H1 (cell line): Measurements from ENCODE around the gene GALNT9. TPM values are rescaled to one million over a fixed set of nuclear protein-coding genes. Genes with fewer than 3 reads are reported as not detected.

Experiments used
- CBX8 ChIP-seq: fragments of 300-800, 300-1000 bp; sonication (generic); IDR thresholded peaks from 2 replicates; pipeline ENCODE4 v1.7.1; 2016; ENCODE audit warnings: low read depth, low read length, borderline replicate concordance
- CEBPB ChIP-seq: IDR thresholded peaks from 2 replicates; pipeline ENCODE4 v1.6.1; 2012; ENCODE audit warnings: low read depth, low read length
- HDAC6 ChIP-seq: IDR thresholded peaks from one replicate; pipeline ENCODE4 v1.7.1; 2012; ENCODE audit warnings: low read depth, mild to moderate bottlenecking, inconsistent platforms, low read length, moderate library complexity
- JUN ChIP-seq: IDR thresholded peaks from 2 replicates; pipeline ENCODE4 v1.6.1; 2011; ENCODE audit warnings: low read depth, mild to moderate bottlenecking, improper control_type of control experiment, low read length
- KDM1A ChIP-seq: fragments of 200-600, 300-600 bp; sonication (generic); IDR thresholded peaks from 2 replicates; pipeline ENCODE4 v1.7.1; 2016; ENCODE audit warnings: mild to moderate bottlenecking, low read length, borderline replicate concordance
- KDM5A ChIP-seq: fragments of 200-600 bp; IDR thresholded peaks from 2 replicates; pipeline ENCODE4 v1.7.1; 2012; ENCODE audit warnings: mild to moderate bottlenecking, low read length, inconsistent platforms, mixed read lengths
- POLR2AphosphoS5 ChIP-seq: IDR thresholded peaks from 2 replicates; pipeline ENCODE4 v1.6.1; 2011; ENCODE audit warnings: low read depth, low read length
- SRF ChIP-seq: IDR thresholded peaks from 2 replicates; pipeline ENCODE4 v1.6.1; 2011; ENCODE audit warnings: mild to moderate bottlenecking, low read depth, low read length, moderate library complexity
- TEAD4 ChIP-seq: IDR thresholded peaks from 2 replicates; pipeline ENCODE4 v1.6.1; 2012; ENCODE audit warnings: low read depth, low read length, inconsistent platforms, mixed read lengths
- polyA plus RNA-seq, 7 experiments: library from polyadenylated mRNA; depleted of rRNA in 3 of 7; stranded (reverse) in 5 of 7; unstranded in 2 of 7; fragments of >200 nt in 5 of 7; fragments of 200-250 nt in 2 of 7; gene quantifications; 1 replicate in 5 of 7; 2 replicates in 1 of 7; 4 replicates in 1 of 7; pipeline versions ENCODE4 v1.2.1 to v1.2.3, GENCODE V29; 2011 to 2013; ENCODE audit warnings: missing spikeins in 2 of 7, mixed read lengths in 2 of 7
- total RNA-seq: library from RNA; stranded (reverse); fragmentation: NEBNext Ultra II Directional; extraction: Animal tissue kit (Norgen Biotek cat#: 25700); gene quantifications from 2 replicates; pipeline ENCODE4 v1.2.1, GENCODE V29; 2021
- TF ChIP-seq, protein P1 (sequence below): fragments of 300-600 bp; sonication (generic); IDR thresholded peaks from 2 replicates; pipeline ENCODE4 v1.7.1; 2012; ENCODE audit warnings: low read length, moderate library complexity, mild to moderate bottlenecking, inconsistent platforms; ENCODE audit not compliant: insufficient replicate concordance
- TF ChIP-seq, protein P2 (sequence below): IDR thresholded peaks from 2 replicates; pipeline ENCODE4 v1.6.1; 2012; ENCODE audit warnings: inconsistent platforms

Gene GALNT9
- total and polyA plus RNA-seq, 2 of the 8 experiments (the other 6 are each of a cell fraction or from before 2014, with no cell fraction given), result 2.0 to 3.6 TPM

GRCh38 chr12:132349501-132350131 lies 20.2 kb upstream of the GALNT9 start (continued):
- TF ChIP-seq, protein P1, sequence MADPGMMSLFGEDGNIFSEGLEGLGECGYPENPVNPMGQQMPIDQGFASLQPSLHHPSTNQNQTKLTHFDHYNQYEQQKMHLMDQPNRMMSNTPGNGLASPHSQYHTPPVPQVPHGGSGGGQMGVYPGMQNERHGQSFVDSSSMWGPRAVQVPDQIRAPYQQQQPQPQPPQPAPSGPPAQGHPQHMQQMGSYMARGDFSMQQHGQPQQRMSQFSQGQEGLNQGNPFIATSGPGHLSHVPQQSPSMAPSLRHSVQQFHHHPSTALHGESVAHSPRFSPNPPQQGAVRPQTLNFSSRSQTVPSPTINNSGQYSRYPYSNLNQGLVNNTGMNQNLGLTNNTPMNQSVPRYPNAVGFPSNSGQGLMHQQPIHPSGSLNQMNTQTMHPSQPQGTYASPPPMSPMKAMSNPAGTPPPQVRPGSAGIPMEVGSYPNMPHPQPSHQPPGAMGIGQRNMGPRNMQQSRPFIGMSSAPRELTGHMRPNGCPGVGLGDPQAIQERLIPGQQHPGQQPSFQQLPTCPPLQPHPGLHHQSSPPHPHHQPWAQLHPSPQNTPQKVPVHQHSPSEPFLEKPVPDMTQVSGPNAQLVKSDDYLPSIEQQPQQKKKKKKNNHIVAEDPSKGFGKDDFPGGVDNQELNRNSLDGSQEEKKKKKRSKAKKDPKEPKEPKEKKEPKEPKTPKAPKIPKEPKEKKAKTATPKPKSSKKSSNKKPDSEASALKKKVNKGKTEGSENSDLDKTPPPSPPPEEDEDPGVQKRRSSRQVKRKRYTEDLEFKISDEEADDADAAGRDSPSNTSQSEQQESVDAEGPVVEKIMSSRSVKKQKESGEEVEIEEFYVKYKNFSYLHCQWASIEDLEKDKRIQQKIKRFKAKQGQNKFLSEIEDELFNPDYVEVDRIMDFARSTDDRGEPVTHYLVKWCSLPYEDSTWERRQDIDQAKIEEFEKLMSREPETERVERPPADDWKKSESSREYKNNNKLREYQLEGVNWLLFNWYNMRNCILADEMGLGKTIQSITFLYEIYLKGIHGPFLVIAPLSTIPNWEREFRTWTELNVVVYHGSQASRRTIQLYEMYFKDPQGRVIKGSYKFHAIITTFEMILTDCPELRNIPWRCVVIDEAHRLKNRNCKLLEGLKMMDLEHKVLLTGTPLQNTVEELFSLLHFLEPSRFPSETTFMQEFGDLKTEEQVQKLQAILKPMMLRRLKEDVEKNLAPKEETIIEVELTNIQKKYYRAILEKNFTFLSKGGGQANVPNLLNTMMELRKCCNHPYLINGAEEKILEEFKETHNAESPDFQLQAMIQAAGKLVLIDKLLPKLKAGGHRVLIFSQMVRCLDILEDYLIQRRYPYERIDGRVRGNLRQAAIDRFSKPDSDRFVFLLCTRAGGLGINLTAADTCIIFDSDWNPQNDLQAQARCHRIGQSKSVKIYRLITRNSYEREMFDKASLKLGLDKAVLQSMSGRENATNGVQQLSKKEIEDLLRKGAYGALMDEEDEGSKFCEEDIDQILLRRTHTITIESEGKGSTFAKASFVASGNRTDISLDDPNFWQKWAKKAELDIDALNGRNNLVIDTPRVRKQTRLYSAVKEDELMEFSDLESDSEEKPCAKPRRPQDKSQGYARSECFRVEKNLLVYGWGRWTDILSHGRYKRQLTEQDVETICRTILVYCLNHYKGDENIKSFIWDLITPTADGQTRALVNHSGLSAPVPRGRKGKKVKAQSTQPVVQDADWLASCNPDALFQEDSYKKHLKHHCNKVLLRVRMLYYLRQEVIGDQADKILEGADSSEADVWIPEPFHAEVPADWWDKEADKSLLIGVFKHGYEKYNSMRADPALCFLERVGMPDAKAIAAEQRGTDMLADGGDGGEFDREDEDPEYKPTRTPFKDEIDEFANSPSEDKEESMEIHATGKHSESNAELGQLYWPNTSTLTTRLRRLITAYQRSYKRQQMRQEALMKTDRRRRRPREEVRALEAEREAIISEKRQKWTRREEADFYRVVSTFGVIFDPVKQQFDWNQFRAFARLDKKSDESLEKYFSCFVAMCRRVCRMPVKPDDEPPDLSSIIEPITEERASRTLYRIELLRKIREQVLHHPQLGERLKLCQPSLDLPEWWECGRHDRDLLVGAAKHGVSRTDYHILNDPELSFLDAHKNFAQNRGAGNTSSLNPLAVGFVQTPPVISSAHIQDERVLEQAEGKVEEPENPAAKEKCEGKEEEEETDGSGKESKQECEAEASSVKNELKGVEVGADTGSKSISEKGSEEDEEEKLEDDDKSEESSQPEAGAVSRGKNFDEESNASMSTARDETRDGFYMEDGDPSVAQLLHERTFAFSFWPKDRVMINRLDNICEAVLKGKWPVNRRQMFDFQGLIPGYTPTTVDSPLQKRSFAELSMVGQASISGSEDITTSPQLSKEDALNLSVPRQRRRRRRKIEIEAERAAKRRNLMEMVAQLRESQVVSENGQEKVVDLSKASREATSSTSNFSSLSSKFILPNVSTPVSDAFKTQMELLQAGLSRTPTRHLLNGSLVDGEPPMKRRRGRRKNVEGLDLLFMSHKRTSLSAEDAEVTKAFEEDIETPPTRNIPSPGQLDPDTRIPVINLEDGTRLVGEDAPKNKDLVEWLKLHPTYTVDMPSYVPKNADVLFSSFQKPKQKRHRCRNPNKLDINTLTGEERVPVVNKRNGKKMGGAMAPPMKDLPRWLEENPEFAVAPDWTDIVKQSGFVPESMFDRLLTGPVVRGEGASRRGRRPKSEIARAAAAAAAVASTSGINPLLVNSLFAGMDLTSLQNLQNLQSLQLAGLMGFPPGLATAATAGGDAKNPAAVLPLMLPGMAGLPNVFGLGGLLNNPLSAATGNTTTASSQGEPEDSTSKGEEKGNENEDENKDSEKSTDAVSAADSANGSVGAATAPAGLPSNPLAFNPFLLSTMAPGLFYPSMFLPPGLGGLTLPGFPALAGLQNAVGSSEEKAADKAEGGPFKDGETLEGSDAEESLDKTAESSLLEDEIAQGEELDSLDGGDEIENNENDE, result no peak
- TF ChIP-seq, protein P2, sequence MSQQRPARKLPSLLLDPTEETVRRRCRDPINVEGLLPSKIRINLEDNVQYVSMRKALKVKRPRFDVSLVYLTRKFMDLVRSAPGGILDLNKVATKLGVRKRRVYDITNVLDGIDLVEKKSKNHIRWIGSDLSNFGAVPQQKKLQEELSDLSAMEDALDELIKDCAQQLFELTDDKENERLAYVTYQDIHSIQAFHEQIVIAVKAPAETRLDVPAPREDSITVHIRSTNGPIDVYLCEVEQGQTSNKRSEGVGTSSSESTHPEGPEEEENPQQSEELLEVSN, result no peak
- TF ChIP-seq KDM5A (no peak), JUN (no peak), POLR2AphosphoS5 (no peak), SRF (no peak), CEBPB (no peak), TEAD4 (no peak), HDAC6 (no peak), KDM1A (no peak), CBX8 (no peak)
